HepG2 (cell line): ENCODE data around the gene NEURL2. TPM values are rescaled to one million over a fixed set of nuclear protein-coding genes. Genes with fewer than 3 reads are reported as not detected.
A peak's percentile ranks its signal among the peaks of the same experiment; 100 is the strongest.

ENCODE experiments used
- ATF7 ChIP-seq, 2 experiments: fragments of 450-650 bp in 1 of 2; sonication (generic) in 1 of 2; formaldehyde crosslinking in 1 of 2; IDR thresholded peaks; 2 replicates each; pipeline versions ENCODE4 v1.4.0 to v1.6.1; 2016 to 2020; ENCODE audit warnings: antibody characterized with exemption in 1 of 2, mild to moderate bottlenecking in 1 of 2, missing genetic modification reagents in 1 of 2
- CEBPB ChIP-seq: IDR thresholded peaks from 2 replicates; pipeline ENCODE4 v1.6.1; 2011; ENCODE audit warnings: low read depth, low read length, improper control_type of control experiment, borderline replicate concordance
- DR1 ChIP-seq: sonication (generic); formaldehyde crosslinking; IDR thresholded peaks from 2 replicates; pipeline ENCODE4 v1.8.0; 2021; ENCODE audit warnings: mild to moderate bottlenecking, missing genetic modification reagents, inconsistent platforms
- GFI1 ChIP-seq: sonication (generic); formaldehyde crosslinking; IDR thresholded peaks from 2 replicates; pipeline ENCODE4 v1.5.0; 2020; ENCODE audit warnings: missing genetic modification reagents, mild to moderate bottlenecking, borderline replicate concordance
- REXO4 ChIP-seq: sonication (generic); formaldehyde crosslinking; IDR thresholded peaks from 2 replicates; pipeline ENCODE4 v1.8.0; 2022; ENCODE audit warnings: missing genetic modification reagents, mild to moderate bottlenecking, borderline replicate concordance
- SIN3A ChIP-seq: IDR thresholded peaks from 2 replicates; pipeline ENCODE4 v1.6.1; 2011; ENCODE audit warnings: low read depth, mild to moderate bottlenecking, control low read depth, low read length, borderline replicate concordance
- SIX1 ChIP-seq: sonication (generic); formaldehyde crosslinking; IDR thresholded peaks from 2 replicates; pipeline ENCODE4 v1.4.0; 2020; ENCODE audit warnings: missing genetic modification reagents, borderline replicate concordance
- SMC3 ChIP-seq: IDR thresholded peaks from 2 replicates; pipeline ENCODE4 v1.6.1; 2011; ENCODE audit warnings: low read length, improper control_type of control experiment
- ZNF143 ChIP-seq: sonication (generic); formaldehyde crosslinking; IDR thresholded peaks from 2 replicates; pipeline ENCODE4 v1.4.0; 2020; ENCODE audit warnings: missing genetic modification reagents
- ZNF326 ChIP-seq: sonication (generic); formaldehyde crosslinking; IDR thresholded peaks from 2 replicates; pipeline ENCODE4 v1.4.0; 2020; ENCODE audit warnings: missing genetic modification reagents, borderline replicate concordance
- ZNF354B ChIP-seq: sonication (generic); formaldehyde crosslinking; IDR thresholded peaks from 2 replicates; pipeline ENCODE4 v1.8.0; 2022; ENCODE audit warnings: mild to moderate bottlenecking, missing genetic modification reagents
- ZNF446 ChIP-seq: sonication (generic); formaldehyde crosslinking; IDR thresholded peaks from 2 replicates; pipeline ENCODE4 v1.5.0; 2020; ENCODE audit warnings: mild to moderate bottlenecking, missing genetic modification reagents
- ZNF563 ChIP-seq: sonication (generic); formaldehyde crosslinking; IDR thresholded peaks from 2 replicates; pipeline ENCODE4 v1.8.0; 2022; ENCODE audit warnings: mild to moderate bottlenecking, moderate library complexity, missing genetic modification reagents
- polyA plus RNA-seq, 8 experiments: library from polyadenylated mRNA; depleted of rRNA in 3 of 8; stranded (reverse) in 7 of 8; unstranded in 1 of 8; fragments of >200 nt; fragmentation: Illumina TruSeq in 4 of 8; extraction: Trizol in 4 of 8; gene quantifications; 2 replicates each; pipeline versions ENCODE4 v1.2.1 to v1.2.3, GENCODE V29; 2011 to 2016; ENCODE audit warnings: low read depth in 4 of 8, missing spikeins in 1 of 8, mixed read lengths in 1 of 8; ENCODE audit not compliant: insufficient read depth in 1 of 8
- total RNA-seq, 5 experiments: library from RNA; depleted of rRNA; stranded (reverse); fragments of >200 nt; fragmentation: Illumina TruSeq; extraction: Trizol; gene quantifications; 2 replicates each; pipeline ENCODE4 v1.2.3, GENCODE V29; 2016; ENCODE audit warnings: low read depth in 1 of 5
- TF ChIP-seq, protein P1 (sequence below): sonication (generic); formaldehyde crosslinking; IDR thresholded peaks from 2 replicates; pipeline ENCODE4 v1.9.0; 2022; ENCODE audit warnings: missing genetic modification reagents, mild to moderate bottlenecking, borderline replicate concordance
- TF ChIP-seq, protein P2 (sequence below): sonication (generic); formaldehyde crosslinking; IDR thresholded peaks from 2 replicates; pipeline ENCODE4 v1.4.0; 2020; ENCODE audit warnings: mild to moderate bottlenecking, missing genetic modification reagents
- TF ChIP-seq, protein P3 (sequence below): IDR thresholded peaks from 2 replicates; pipeline ENCODE4 v1.6.1; 2016; ENCODE audit warnings: mild to moderate bottlenecking, missing biosample characterization, missing genetic modification reagents
- TF ChIP-seq, protein P4 (sequence below): sonication (generic); formaldehyde crosslinking; IDR thresholded peaks from 2 replicates; pipeline ENCODE4 v1.4.0; 2020; ENCODE audit warnings: missing genetic modification reagents
- TF ChIP-seq, protein P5 (sequence below): sonication (generic); formaldehyde crosslinking; IDR thresholded peaks from 2 replicates; pipeline ENCODE4 v1.5.0; 2020; ENCODE audit warnings: mild to moderate bottlenecking, missing genetic modification reagents

The NEURL2 gene
- total and polyA plus RNA-seq, 2 of the 13 experiments (the other 11 are each of a cell fraction or from before 2014, with no cell fraction given), result 7.2 to 9.7 TPM

DNA sequence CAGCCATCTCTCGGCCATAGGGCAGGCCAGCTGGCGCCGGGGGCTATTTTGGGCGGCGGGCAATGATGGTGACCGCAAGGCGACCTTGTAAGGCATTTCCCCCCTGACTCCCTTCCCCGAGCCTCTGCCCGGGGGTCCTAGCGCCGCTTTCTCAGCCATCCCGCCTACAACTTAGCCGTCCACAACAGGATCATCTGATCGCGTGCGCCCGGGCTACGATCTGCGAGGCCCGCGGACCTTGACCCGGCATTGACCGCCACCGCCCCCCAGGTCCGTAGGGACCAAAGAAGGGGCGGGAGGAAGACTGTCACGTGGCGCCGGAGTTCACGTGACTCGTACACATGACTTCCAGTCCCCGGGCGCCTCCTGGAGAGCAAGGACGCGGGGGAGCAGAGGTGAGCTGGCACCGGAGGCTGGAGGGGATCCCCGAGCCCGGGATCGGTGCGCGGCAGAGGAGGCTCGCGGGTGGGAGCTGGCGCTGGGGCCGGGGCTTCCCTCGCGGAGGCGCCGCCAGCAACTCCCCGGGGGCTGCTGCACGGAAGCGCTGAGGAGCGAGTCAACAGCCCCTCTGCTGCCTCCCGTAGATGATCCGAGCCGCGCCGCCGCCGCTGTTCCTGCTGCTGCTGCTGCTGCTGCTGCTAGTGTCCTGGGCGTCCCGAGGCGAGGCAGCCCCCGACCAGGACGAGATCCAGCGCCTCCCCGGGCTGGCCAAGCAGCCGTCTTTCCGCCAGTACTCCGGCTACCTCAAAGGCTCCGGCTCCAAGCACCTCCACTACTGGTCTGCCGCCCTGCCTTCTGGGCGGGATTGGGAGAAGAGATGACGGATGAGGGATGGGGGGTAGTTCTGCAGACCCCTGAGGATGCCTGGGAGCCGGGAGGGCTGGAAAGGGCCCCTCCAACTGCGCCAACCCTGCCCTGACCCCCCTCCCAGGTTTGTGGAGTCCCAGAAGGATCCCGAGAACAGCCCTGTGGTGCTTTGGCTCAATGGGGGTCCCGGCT, at the start of gene NEURL2, which contains the start of gene CTSA (continued):
- TF ChIP-seq ZNF326 (CRISPR knock-in tag), result no peak
- peak; percentile 98 for TF ChIP-seq DR1 (CRISPR knock-in tag)
- TF ChIP-seq ZNF446 (CRISPR knock-in tag), result peak; percentile 99
- TF ChIP-seq, protein P1, sequence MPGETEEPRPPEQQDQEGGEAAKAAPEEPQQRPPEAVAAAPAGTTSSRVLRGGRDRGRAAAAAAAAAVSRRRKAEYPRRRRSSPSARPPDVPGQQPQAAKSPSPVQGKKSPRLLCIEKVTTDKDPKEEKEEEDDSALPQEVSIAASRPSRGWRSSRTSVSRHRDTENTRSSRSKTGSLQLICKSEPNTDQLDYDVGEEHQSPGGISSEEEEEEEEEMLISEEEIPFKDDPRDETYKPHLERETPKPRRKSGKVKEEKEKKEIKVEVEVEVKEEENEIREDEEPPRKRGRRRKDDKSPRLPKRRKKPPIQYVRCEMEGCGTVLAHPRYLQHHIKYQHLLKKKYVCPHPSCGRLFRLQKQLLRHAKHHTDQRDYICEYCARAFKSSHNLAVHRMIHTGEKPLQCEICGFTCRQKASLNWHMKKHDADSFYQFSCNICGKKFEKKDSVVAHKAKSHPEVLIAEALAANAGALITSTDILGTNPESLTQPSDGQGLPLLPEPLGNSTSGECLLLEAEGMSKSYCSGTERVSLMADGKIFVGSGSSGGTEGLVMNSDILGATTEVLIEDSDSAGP (CRISPR knock-in tag), result peak; percentile 98
- TF ChIP-seq ZNF143 (CRISPR knock-in tag), result peak; percentile 56; the same call in 1 of the 2 replicates
- TF ChIP-seq, protein P2, sequence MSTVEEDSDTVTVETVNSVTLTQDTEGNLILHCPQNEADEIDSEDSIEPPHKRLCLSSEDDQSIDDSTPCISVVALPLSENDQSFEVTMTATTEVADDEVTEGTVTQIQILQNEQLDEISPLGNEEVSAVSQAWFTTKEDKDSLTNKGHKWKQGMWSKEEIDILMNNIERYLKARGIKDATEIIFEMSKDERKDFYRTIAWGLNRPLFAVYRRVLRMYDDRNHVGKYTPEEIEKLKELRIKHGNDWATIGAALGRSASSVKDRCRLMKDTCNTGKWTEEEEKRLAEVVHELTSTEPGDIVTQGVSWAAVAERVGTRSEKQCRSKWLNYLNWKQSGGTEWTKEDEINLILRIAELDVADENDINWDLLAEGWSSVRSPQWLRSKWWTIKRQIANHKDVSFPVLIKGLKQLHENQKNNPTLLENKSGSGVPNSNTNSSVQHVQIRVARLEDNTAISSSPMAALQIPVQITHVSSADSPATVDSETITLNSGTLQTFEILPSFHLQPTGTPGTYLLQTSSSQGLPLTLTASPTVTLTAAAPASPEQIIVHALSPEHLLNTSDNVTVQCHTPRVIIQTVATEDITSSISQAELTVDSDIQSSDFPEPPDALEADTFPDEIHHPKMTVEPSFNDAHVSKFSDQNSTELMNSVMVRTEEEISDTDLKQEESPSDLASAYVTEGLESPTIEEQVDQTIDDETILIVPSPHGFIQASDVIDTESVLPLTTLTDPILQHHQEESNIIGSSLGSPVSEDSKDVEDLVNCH (CRISPR knock-in tag), result peak; percentile 92; the same call in 1 of the 2 replicates
- TF ChIP-seq GFI1 (CRISPR knock-in tag), result peak; percentile 96
- TF ChIP-seq ZNF563 (CRISPR knock-in tag), result peak; percentile 98
- TF ChIP-seq CEBPB, result no peak
- peak; percentile 52; the same call in 1 of the 2 replicates for TF ChIP-seq REXO4 (CRISPR knock-in tag)
- TF ChIP-seq, protein P3, sequence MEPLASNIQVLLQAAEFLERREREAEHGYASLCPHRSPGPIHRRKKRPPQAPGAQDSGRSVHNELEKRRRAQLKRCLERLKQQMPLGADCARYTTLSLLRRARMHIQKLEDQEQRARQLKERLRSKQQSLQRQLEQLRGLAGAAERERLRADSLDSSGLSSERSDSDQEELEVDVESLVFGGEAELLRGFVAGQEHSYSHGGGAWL (CRISPR knock-in tag), result peak; percentile 98
- TF ChIP-seq, protein P4, sequence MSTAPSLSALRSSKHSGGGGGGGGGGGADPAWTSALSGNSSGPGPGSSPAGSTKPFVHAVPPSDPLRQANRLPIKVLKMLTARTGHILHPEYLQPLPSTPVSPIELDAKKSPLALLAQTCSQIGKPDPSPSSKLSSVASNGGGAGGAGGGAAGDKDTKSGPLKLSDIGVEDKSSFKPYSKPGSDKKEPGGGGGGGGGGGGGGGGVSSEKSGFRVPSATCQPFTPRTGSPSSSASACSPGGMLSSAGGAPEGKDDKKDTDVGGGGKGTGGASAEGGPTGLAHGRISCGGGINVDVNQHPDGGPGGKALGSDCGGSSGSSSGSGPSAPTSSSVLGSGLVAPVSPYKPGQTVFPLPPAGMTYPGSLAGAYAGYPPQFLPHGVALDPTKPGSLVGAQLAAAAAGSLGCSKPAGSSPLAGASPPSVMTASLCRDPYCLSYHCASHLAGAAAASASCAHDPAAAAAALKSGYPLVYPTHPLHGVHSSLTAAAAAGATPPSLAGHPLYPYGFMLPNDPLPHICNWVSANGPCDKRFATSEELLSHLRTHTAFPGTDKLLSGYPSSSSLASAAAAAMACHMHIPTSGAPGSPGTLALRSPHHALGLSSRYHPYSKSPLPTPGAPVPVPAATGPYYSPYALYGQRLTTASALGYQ (CRISPR knock-in tag), result peak; percentile 98
- peak; percentile 100 for TF ChIP-seq SIN3A
- TF ChIP-seq SIX1 (CRISPR knock-in tag), result peak; percentile 87; the same call in 1 of the 2 replicates
- no peak for TF ChIP-seq ATF7 (IDR thresholded peaks at IDR 0.05)
- peak; percentile 88 for TF ChIP-seq ATF7 (CRISPR knock-in tag; IDR thresholded peaks at IDR 0.05)
- peak; percentile 99 for TF ChIP-seq ZNF354B
- TF ChIP-seq, protein P5, sequence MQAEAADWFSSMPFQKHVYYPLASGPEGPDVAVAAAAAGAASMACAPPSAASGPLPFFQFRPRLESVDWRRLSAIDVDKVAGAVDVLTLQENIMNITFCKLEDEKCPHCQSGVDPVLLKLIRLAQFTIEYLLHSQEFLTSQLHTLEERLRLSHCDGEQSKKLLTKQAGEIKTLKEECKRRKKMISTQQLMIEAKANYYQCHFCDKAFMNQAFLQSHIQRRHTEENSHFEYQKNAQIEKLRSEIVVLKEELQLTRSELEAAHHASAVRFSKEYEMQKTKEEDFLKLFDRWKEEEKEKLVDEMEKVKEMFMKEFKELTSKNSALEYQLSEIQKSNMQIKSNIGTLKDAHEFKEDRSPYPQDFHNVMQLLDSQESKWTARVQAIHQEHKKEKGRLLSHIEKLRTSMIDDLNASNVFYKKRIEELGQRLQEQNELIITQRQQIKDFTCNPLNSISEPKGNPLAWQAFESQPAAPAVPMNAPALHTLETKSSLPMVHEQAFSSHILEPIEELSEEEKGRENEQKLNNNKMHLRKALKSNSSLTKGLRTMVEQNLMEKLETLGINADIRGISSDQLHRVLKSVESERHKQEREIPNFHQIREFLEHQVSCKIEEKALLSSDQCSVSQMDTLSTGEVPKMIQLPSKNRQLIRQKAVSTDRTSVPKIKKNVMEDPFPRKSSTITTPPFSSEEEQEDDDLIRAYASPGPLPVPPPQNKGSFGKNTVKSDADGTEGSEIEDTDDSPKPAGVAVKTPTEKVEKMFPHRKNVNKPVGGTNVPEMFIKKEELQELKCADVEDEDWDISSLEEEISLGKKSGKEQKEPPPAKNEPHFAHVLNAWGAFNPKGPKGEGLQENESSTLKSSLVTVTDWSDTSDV, result peak; percentile 93
- TF ChIP-seq SMC3, result no peak
